ENCODE measurements around the gene DUSP22.
"Not testable (repeated sequence)": the region's sequence is repeated elsewhere in the genome, so short reads cannot be mapped to it uniquely, and the experiment has no call there.

DUSP22 gene, protein sequence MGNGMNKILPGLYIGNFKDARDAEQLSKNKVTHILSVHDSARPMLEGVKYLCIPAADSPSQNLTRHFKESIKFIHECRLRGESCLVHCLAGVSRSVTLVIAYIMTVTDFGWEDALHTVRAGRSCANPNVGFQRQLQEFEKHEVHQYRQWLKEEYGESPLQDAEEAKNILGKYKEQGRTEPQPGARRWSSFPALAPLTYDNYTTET

DNA sequence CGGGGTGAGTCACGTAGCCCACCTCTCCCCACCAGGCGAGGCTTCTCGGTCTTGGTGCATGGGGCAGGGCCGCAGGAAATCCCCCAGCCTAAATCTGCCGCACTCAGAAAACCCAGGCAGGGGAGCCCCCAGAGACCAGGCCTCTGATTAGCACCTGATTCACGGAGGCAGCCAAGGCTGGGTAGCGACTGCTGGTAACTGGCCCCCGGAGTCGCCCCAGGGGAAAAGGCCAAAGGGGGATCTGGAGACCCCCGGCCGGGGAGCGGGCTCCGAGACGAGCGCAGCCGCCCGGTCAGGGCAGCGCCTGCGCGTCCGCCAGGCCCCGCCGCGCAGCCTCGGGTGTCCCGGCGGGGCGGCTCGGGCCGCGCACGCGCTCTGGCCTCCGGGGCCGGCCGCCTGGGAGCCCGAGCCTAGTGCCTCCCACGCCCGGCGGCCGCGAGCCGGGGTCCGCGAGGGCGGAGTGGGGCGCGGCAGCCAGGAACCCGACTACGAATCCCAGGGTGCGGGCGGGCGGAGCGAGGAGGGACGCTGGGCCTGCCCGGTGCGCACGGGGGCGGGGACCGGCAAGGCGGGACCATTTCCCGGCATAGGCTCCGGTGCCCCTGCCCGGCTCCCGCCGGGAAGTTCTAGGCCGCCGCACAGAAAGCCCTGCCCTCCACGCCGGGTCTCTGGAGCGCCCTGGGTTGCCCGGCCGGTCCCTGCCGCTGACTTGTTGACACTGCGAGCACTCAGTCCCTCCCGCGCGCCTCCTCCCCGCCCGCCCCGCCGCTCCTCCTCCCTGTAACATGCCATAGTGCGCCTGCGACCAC lies at the start of gene DUSP22:
DUSP22 (plus strand) TSS at position 791 of the 809 bp plus-strand sequence. CDS start 53 bp downstream, outside the sequence.
- Histone ChIP-seq H3K4me1 (ENCODE audit: low read length) (peaks cover 44% of the 10 kb centered on the region), H4K20me1 (ENCODE audit: insufficient read depth, low read length) (no peaks in the 10 kb centered on the region), H3K27me3 (replicated peaks; ENCODE audit: insufficient read depth, low read length) (no peaks in the 10 kb centered on the region), H3F3A (ENCODE audit: insufficient read depth, low read length) (peaks cover 50% of the 10 kb centered on the region), H3K79me2 (ENCODE audit: low read length) (peaks cover 50% of the 10 kb centered on the region), H3K9me2 (replicated peaks; ENCODE audit: insufficient read depth, low read length) (no peaks in the 10 kb centered on the region), H3K4me2 (ENCODE audit: low read depth, low read length) (peak within 1 kb of the TSS; percentile 95), H3K9me3 (replicated peaks; ENCODE audit: insufficient read depth, low read length) (no peaks in the 10 kb centered on the region), H2AFZ (ENCODE audit: low read length) (peak within 1 kb of the TSS; percentile 58), H3K27ac (ENCODE audit: low read length) (peak within 1 kb of the TSS; percentile 89), H3K4me3 (ENCODE audit: low read length) (peak within 1 kb of the TSS; percentile 77), H3K9ac (ENCODE audit: low read length) (peak within 1 kb of the TSS; percentile 91), H3K36me3 (replicated peaks; ENCODE audit: insufficient read depth, low read length) (no peaks in the 10 kb centered on the region)
- no peak for TF ChIP-seq EZH2 (optimal IDR thresholded peaks at IDR 0.05; ENCODE audit: low read depth, low read length)
- TF ChIP-seq, protein P1, sequence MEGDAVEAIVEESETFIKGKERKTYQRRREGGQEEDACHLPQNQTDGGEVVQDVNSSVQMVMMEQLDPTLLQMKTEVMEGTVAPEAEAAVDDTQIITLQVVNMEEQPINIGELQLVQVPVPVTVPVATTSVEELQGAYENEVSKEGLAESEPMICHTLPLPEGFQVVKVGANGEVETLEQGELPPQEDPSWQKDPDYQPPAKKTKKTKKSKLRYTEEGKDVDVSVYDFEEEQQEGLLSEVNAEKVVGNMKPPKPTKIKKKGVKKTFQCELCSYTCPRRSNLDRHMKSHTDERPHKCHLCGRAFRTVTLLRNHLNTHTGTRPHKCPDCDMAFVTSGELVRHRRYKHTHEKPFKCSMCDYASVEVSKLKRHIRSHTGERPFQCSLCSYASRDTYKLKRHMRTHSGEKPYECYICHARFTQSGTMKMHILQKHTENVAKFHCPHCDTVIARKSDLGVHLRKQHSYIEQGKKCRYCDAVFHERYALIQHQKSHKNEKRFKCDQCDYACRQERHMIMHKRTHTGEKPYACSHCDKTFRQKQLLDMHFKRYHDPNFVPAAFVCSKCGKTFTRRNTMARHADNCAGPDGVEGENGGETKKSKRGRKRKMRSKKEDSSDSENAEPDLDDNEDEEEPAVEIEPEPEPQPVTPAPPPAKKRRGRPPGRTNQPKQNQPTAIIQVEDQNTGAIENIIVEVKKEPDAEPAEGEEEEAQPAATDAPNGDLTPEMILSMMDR (IDR thresholded peaks at IDR 0.05; ENCODE audit: low read length) = no peak
- TF ChIP-seq EZH2phosphoT487 (IDR thresholded peaks at IDR 0.05; ENCODE audit: low read length) = no peak
- peak; percentile 96 for DNase-seq

DNA sequence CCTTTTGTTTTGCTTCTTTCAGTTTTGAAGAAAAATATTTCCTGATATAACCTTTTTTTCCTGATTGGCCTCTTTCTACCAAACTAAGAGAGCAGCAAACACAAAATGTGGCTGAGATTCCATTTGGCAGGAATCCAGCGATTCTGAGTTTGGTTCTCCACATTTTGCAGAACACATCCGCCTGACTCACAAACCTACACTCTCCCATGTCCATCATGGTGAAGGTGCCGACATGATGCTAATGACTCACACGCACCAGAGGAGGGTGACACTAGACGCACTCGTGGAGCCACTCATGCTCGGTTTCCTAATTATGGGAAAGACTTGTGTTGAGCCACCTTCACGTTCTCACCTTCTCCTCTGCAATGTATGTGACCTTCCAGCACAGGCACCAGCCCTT lies 45.9 kb upstream of the DUSP22 start:
- H3K4me1 ChIP-seq (ENCODE audit: low read length) = peaks cover 21% of the 10 kb centered on the region
- no peaks in the 10 kb centered on the region for H3K27me3 ChIP-seq (replicated peaks; ENCODE audit: insufficient read depth, low read length)
- H3K79me2 ChIP-seq (ENCODE audit: low read length) = no peaks in the 10 kb centered on the region
- H4K20me1 ChIP-seq (ENCODE audit: insufficient read depth, low read length) = no peaks in the 10 kb centered on the region
- TF ChIP-seq, protein P1 (IDR thresholded peaks at IDR 0.05; ENCODE audit: low read length) = no peak
- no peak for TF ChIP-seq EZH2 (optimal IDR thresholded peaks at IDR 0.05; ENCODE audit: low read depth, low read length)
- no peak for TF ChIP-seq EZH2phosphoT487 (IDR thresholded peaks at IDR 0.05; ENCODE audit: low read length)
- no peak overlapping the region for H3K9ac ChIP-seq (ENCODE audit: low read length)
- no peak for DNase-seq
- H3K9me3 ChIP-seq (replicated peaks; ENCODE audit: insufficient read depth, low read length) = no peaks in the 10 kb centered on the region
- H3K36me3 ChIP-seq (replicated peaks; ENCODE audit: insufficient read depth, low read length) = no peaks in the 10 kb centered on the region
- H3K9me2 ChIP-seq (replicated peaks; ENCODE audit: insufficient read depth, low read length) = no peaks in the 10 kb centered on the region
- H3F3A ChIP-seq (ENCODE audit: insufficient read depth, low read length) = 0 out of 2 replicates have a peak, but pooled peaks cover under 1% of the 10 kb centered on the region
- H3K4me3 ChIP-seq (ENCODE audit: low read length) = no peak overlapping the region
- no peak overlapping the region for H2AFZ ChIP-seq (ENCODE audit: low read length)
- no peak overlapping the region for H3K27ac ChIP-seq (ENCODE audit: low read length)
- no peak overlapping the region for H3K4me2 ChIP-seq (ENCODE audit: low read depth, low read length)

DNA sequence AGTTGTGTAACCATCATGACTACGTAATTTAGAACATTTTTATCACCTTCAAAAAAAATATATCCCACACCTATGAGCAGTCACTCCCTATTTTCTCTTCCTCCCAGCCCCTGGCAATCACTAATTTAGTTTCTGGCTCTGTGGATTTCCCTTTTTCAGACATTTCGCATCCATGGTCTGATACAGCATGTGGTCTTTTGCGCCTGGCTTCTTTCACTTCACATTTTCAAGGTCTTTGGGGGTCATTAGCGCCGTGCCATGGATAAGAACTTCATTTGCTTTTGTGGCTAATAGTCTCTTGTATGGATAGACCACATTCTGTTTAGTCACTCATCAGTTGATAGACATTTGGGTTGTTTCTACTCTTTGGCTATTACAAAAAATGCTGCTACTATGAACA lies 44.9 kb upstream of the DUSP22 start:
- DNase-seq = no peak
- peaks cover 10% of the 10 kb centered on the region for H3F3A ChIP-seq (ENCODE audit: insufficient read depth, low read length)
- H3K4me3 ChIP-seq (ENCODE audit: low read length) = no peak overlapping the region
- no peaks in the 10 kb centered on the region for H3K9me2 ChIP-seq (replicated peaks; ENCODE audit: insufficient read depth, low read length)
- no peak overlapping the region for H3K27ac ChIP-seq (ENCODE audit: low read length)
- no peaks in the 10 kb centered on the region for H3K36me3 ChIP-seq (replicated peaks; ENCODE audit: insufficient read depth, low read length)
- no peak overlapping the region for H2AFZ ChIP-seq (ENCODE audit: low read length)
- H4K20me1 ChIP-seq (ENCODE audit: insufficient read depth, low read length) = no peaks in the 10 kb centered on the region
- no peak overlapping the region for H3K9ac ChIP-seq (ENCODE audit: low read length)
- H3K4me1 ChIP-seq (ENCODE audit: low read length) = peaks cover 25% of the 10 kb centered on the region
- H3K79me2 ChIP-seq (ENCODE audit: low read length) = no peaks in the 10 kb centered on the region
- TF ChIP-seq EZH2 (optimal IDR thresholded peaks at IDR 0.05; ENCODE audit: low read depth, low read length) = no peak
- TF ChIP-seq EZH2phosphoT487 (IDR thresholded peaks at IDR 0.05; ENCODE audit: low read length) = no peak
- TF ChIP-seq, protein P1 (IDR thresholded peaks at IDR 0.05; ENCODE audit: low read length) = no peak
- no peak overlapping the region for H3K4me2 ChIP-seq (ENCODE audit: low read depth, low read length)
- no peaks in the 10 kb centered on the region for H3K27me3 ChIP-seq (replicated peaks; ENCODE audit: insufficient read depth, low read length)
- H3K9me3 ChIP-seq (replicated peaks; ENCODE audit: insufficient read depth, low read length) = no peaks in the 10 kb centered on the region

DNA sequence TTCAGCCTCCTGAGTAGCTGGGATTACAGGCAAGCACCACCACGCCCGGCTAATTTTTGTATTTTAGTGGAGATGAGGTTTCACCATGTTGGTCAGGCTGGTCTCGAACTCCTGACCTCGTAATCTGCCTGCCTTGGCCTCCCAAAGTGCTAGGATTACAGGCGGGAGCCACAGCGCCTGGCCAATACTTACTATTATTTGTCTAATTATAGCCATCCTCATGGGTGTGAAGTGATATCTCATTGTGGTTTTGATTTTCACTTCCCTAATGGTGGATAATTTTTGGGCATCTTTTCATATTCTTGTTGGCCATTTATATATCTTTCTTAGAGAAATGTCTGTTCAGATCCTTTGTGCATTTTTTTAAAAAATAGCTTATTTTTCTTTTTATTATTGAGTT lies 44.2 kb upstream of the DUSP22 start:
- H3K36me3 ChIP-seq (replicated peaks; ENCODE audit: insufficient read depth, low read length); H3K9me2 ChIP-seq (replicated peaks; ENCODE audit: insufficient read depth, low read length); H3K9me3 ChIP-seq (replicated peaks; ENCODE audit: insufficient read depth, low read length); H3K27ac ChIP-seq (ENCODE audit: low read length); H3K9ac ChIP-seq (ENCODE audit: low read length); H4K20me1 ChIP-seq (ENCODE audit: insufficient read depth, low read length); H2AFZ ChIP-seq (ENCODE audit: low read length); DNase-seq; H3K27me3 ChIP-seq (replicated peaks; ENCODE audit: insufficient read depth, low read length); H3K79me2 ChIP-seq (ENCODE audit: low read length); H3K4me3 ChIP-seq (ENCODE audit: low read length); H3K4me2 ChIP-seq (ENCODE audit: low read depth, low read length): not testable (repeated sequence)
- Histone ChIP-seq H3K4me1 (ENCODE audit: low read length) (peaks cover 30% of the 10 kb centered on the region), H3F3A (ENCODE audit: insufficient read depth, low read length) (peaks cover 17% of the 10 kb centered on the region)
